ENCODE data around the gene EVL.

GRCh38 chr14:100037353-100037752, 27.9 kb upstream of the EVL start:
- TF ChIP-seq CTCF (IDR thresholded peaks at IDR 0.05) (no peak), POLR2A (IDR thresholded peaks at IDR 0.05) (no peak)
